Measurements from ENCODE around the gene L1CAM.

Gene L1CAM

DNA sequence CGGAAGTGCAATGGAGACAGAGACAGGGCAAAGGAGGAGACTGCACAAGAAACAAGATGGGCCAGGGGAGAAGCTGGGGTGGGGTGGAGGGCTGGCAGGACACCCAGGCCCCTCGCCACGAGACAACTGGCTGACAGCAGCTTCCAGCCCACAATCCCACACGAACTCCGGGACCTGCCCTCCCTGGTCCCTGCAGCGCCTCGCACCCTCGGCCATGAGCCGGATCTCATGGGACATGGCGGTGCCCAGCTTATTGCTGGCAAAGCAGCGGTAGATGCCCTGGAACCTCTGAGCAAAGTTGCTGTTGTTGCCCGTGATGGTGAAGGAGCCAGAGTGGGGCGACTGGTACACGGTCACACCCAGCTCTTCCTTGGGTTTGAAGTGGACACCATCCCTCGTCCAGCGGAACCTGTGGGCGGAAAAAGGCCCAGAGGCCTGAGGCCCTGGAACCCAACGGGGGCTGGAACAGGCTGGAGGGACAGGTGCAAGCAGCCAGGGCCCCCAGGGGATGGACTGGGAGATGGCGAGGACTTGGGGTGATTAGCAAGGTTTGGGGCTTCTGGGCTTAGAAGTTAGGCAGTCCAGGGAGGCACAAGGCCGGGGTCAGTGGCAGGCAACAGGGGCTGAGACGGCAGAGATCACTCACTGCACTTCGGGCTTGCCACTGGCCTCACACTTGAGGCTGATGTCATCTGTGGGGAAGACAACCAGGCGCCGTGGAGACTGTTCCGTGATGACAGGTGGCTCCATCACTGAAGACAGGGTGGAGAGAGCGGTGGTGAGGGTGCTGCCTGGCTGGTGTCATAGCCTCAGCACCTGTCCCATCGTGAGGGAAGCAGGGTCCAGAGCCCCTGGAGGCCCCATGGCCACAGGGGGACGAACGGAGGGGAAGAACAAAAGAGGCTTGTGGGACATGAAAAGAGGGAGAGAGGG is 13.8 kb downstream of the L1CAM start:
- H3K4me2 ChIP-seq (ENCODE audit: low read length, poor library complexity, severe bottlenecking): no peak overlapping the region
- 92% methylated on average over 28 of the region's 29 CpGs for WGBS
- no peak overlapping the region for H3K14ac ChIP-seq (ENCODE audit: low read length in 2 of 2)
- no peak overlapping the region for H3K4me3 ChIP-seq (ENCODE audit: insufficient read depth in 1 of 2, low read depth in 1 of 2, low read length in 2 of 2)
- H2BK5ac ChIP-seq (ENCODE audit: low read depth, low read length, poor library complexity, severe bottlenecking): no peak overlapping the region
- no peak overlapping the region for H3K9ac ChIP-seq (ENCODE audit: low read length)
- no peak overlapping the region for H3K18ac ChIP-seq (ENCODE audit: low read depth in 1 of 2, low read length in 2 of 2)
- H4K91ac ChIP-seq (ENCODE audit: low read length): no peak overlapping the region
- H3K23ac ChIP-seq (ENCODE audit: low read length in 2 of 2): no peak overlapping the region
- H3K27ac ChIP-seq (ENCODE audit: low read length, poor library complexity, severe bottlenecking): no peak overlapping the region
- DNase-seq: no peak
- peaks cover 0 to 65% of the 10 kb centered on the region in 2 experiments for H3K36me3 ChIP-seq (ENCODE audit: control insufficient read depth in 1 of 2, insufficient read depth in 2 of 2, low read depth in 1 of 2, low read length in 2 of 2)
- H3K4ac ChIP-seq (ENCODE audit: low read depth in 1 of 2, low read length in 2 of 2): no peak overlapping the region
- H3K9me3 ChIP-seq (ENCODE audit: control insufficient read depth, low read length): no peaks in the 10 kb centered on the region
- H2AK5ac ChIP-seq (ENCODE audit: low read length, severe bottlenecking): no peak overlapping the region
- peaks cover 0 to 73% of the 10 kb centered on the region in 2 experiments for H3K27me3 ChIP-seq (ENCODE audit: control insufficient read depth in 1 of 2, insufficient read depth in 1 of 2, low read length in 2 of 2)
- H2BK15ac ChIP-seq (ENCODE audit: low read depth, poor library complexity, severe bottlenecking): no peak overlapping the region
- H2AFZ ChIP-seq (ENCODE audit: low read depth, low read length): no peak overlapping the region
- H3K79me1 ChIP-seq (replicated peaks; ENCODE audit: low read length, poor library complexity, severe bottlenecking): no peaks in the 10 kb centered on the region
- no peak overlapping the region for H4K8ac ChIP-seq (ENCODE audit: low read length)
- no peak overlapping the region for H2BK12ac ChIP-seq (ENCODE audit: low read length in 2 of 2)
- H3K4me1 ChIP-seq (ENCODE audit: control insufficient read depth, insufficient read depth, low read depth, low read length): peaks cover 10% of the 10 kb centered on the region
- H2BK120ac ChIP-seq (ENCODE audit: low read depth, low read length): no peak overlapping the region

GRCh38 chrX:153871451-153871850 is 14.5 kb downstream of the L1CAM start:
- H3K27ac ChIP-seq (ENCODE audit: low read length, poor library complexity, severe bottlenecking): no peak overlapping the region
- no peak overlapping the region for H2BK15ac ChIP-seq (ENCODE audit: low read depth, poor library complexity, severe bottlenecking)
- no peak overlapping the region for H4K8ac ChIP-seq (ENCODE audit: low read length)
- H2BK120ac ChIP-seq (ENCODE audit: low read depth, low read length): no peak overlapping the region
- peaks cover 10% of the 10 kb centered on the region for H3K4me1 ChIP-seq (ENCODE audit: control insufficient read depth, insufficient read depth, low read depth, low read length)
- no peak overlapping the region for H2BK5ac ChIP-seq (ENCODE audit: low read depth, low read length, poor library complexity, severe bottlenecking)
- no peak overlapping the region for H4K91ac ChIP-seq (ENCODE audit: low read length)
- H3K4ac ChIP-seq (ENCODE audit: low read depth in 1 of 2, low read length in 2 of 2): no peak overlapping the region
- peaks cover 0 to 72% of the 10 kb centered on the region in 2 experiments for H3K36me3 ChIP-seq (ENCODE audit: control insufficient read depth in 1 of 2, insufficient read depth in 2 of 2, low read depth in 1 of 2, low read length in 2 of 2)
- H3K79me1 ChIP-seq (replicated peaks; ENCODE audit: low read length, poor library complexity, severe bottlenecking): no peaks in the 10 kb centered on the region
- H2AK5ac ChIP-seq (ENCODE audit: low read length, severe bottlenecking): no peak overlapping the region
- no peak for DNase-seq
- H3K4me2 ChIP-seq (ENCODE audit: low read length, poor library complexity, severe bottlenecking): no peak overlapping the region
- no peak overlapping the region for H3K18ac ChIP-seq (ENCODE audit: low read depth in 1 of 2, low read length in 2 of 2)
- no peak overlapping the region for H3K9ac ChIP-seq (ENCODE audit: low read length)
- 83% methylated on average over 2 of the region's 6 CpGs for WGBS
- H3K4me3 ChIP-seq (ENCODE audit: insufficient read depth in 1 of 2, low read depth in 1 of 2, low read length in 2 of 2): no peak overlapping the region
- no peak overlapping the region for H2BK12ac ChIP-seq (ENCODE audit: low read length in 2 of 2)
- H2AFZ ChIP-seq (ENCODE audit: low read depth, low read length): no peak overlapping the region
- no peaks in the 10 kb centered on the region for H3K9me3 ChIP-seq (ENCODE audit: control insufficient read depth, low read length)
- no peak overlapping the region for H3K23ac ChIP-seq (ENCODE audit: low read length in 2 of 2)
- peaks cover 0 to 79% of the 10 kb centered on the region in 2 experiments for H3K27me3 ChIP-seq (ENCODE audit: control insufficient read depth in 1 of 2, insufficient read depth in 1 of 2, low read length in 2 of 2)
- H3K14ac ChIP-seq (ENCODE audit: low read length in 2 of 2): no peak overlapping the region

- H3K27me3 ChIP-seq (ENCODE audit: control insufficient read depth in 1 of 2, insufficient read depth in 1 of 2, low read length in 2 of 2): peaks cover 0 to 75% of the 10 kb centered on the region in 2 experiments
- no peak overlapping the region for H3K4ac ChIP-seq (ENCODE audit: low read depth in 1 of 2, low read length in 2 of 2)
- no peak overlapping the region for H2AK5ac ChIP-seq (ENCODE audit: low read length, severe bottlenecking)
- no peaks in the 10 kb centered on the region for H3K9me3 ChIP-seq (ENCODE audit: control insufficient read depth, low read length)
- no peak overlapping the region for H3K9ac ChIP-seq (ENCODE audit: low read length)
- no peak for DNase-seq
- peaks cover 0 to 74% of the 10 kb centered on the region in 2 experiments for H3K36me3 ChIP-seq (ENCODE audit: control insufficient read depth in 1 of 2, insufficient read depth in 2 of 2, low read depth in 1 of 2, low read length in 2 of 2)
- no peak overlapping the region for H3K4me2 ChIP-seq (ENCODE audit: low read length, poor library complexity, severe bottlenecking)
- no peak overlapping the region for H3K4me3 ChIP-seq (ENCODE audit: insufficient read depth in 1 of 2, low read depth in 1 of 2, low read length in 2 of 2)
- H3K23ac ChIP-seq (ENCODE audit: low read length in 2 of 2): no peak overlapping the region
- H3K18ac ChIP-seq (ENCODE audit: low read depth in 1 of 2, low read length in 2 of 2): no peak overlapping the region
- H2BK120ac ChIP-seq (ENCODE audit: low read depth, low read length): no peak overlapping the region
- no peaks in the 10 kb centered on the region for H3K79me1 ChIP-seq (replicated peaks; ENCODE audit: low read length, poor library complexity, severe bottlenecking)
- no peak overlapping the region for H4K8ac ChIP-seq (ENCODE audit: low read length)
- H3K27ac ChIP-seq (ENCODE audit: low read length, poor library complexity, severe bottlenecking): no peak overlapping the region
- no peak overlapping the region for H4K91ac ChIP-seq (ENCODE audit: low read length)
- H2BK12ac ChIP-seq (ENCODE audit: low read length in 2 of 2): no peak overlapping the region
- peaks cover 8% of the 10 kb centered on the region for H3K4me1 ChIP-seq (ENCODE audit: control insufficient read depth, insufficient read depth, low read depth, low read length)
- no peak overlapping the region for H2BK5ac ChIP-seq (ENCODE audit: low read depth, low read length, poor library complexity, severe bottlenecking)
- no peak overlapping the region for H3K14ac ChIP-seq (ENCODE audit: low read length in 2 of 2)
- whole genome bisulfite sequencing: 84% methylated on average over 6 of the region's 21 CpGs
- no peak overlapping the region for H2BK15ac ChIP-seq (ENCODE audit: low read depth, poor library complexity, severe bottlenecking)
- H2AFZ ChIP-seq (ENCODE audit: low read depth, low read length): no peak overlapping the region
Observed at GRCh38 chrX:153870791-153871360, 15.1 kb downstream of the L1CAM start.

DNA sequence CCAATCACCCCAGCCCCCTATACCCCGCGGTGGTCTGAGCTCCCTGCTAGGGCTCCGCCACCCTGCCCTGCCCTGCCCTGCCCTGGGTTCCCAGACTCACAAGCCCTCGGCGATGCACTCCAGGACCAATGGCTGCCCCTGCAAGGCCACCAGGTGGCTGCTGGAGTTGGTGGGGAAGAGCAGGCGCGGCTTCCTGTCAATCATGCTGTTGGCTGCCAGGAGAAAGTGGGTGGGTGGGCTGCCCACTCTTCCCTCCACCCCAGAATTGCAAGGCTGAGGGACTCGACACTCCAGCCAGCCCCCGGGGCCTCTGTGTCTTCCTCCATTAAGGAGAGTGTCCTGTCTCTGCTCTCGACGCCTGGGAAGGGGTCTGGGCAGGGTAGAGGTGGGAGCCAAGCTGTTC is 15.7 kb downstream of the L1CAM start:
- no peak overlapping the region for H2BK5ac ChIP-seq (ENCODE audit: low read depth, low read length, poor library complexity, severe bottlenecking)

More for the DNA sequence above, 15.7 kb downstream of the L1CAM start:
- H2BK120ac ChIP-seq (ENCODE audit: low read depth, low read length): no peak overlapping the region
- no peak overlapping the region for H2AK5ac ChIP-seq (ENCODE audit: low read length, severe bottlenecking)
- peaks cover 0 to 81% of the 10 kb centered on the region in 2 experiments for H3K27me3 ChIP-seq (ENCODE audit: control insufficient read depth in 1 of 2, insufficient read depth in 1 of 2, low read length in 2 of 2)
- H3K4me3 ChIP-seq (ENCODE audit: insufficient read depth in 1 of 2, low read depth in 1 of 2, low read length in 2 of 2): no peak overlapping the region
- no peak overlapping the region for H3K14ac ChIP-seq (ENCODE audit: low read length in 2 of 2)
- peaks cover 0 to 78% of the 10 kb centered on the region in 2 experiments for H3K36me3 ChIP-seq (ENCODE audit: control insufficient read depth in 1 of 2, insufficient read depth in 2 of 2, low read depth in 1 of 2, low read length in 2 of 2)
- no peaks in the 10 kb centered on the region for H3K79me1 ChIP-seq (replicated peaks; ENCODE audit: low read length, poor library complexity, severe bottlenecking)
- H2AFZ ChIP-seq (ENCODE audit: low read depth, low read length): no peak overlapping the region
- no peak overlapping the region for H3K9ac ChIP-seq (ENCODE audit: low read length)
- no peak overlapping the region for H4K91ac ChIP-seq (ENCODE audit: low read length)
- no peaks in the 10 kb centered on the region for H3K9me3 ChIP-seq (ENCODE audit: control insufficient read depth, low read length)
- no peak overlapping the region for H3K18ac ChIP-seq (ENCODE audit: low read depth in 1 of 2, low read length in 2 of 2)
- H3K4me1 ChIP-seq (ENCODE audit: control insufficient read depth, insufficient read depth, low read depth, low read length): peaks cover 4% of the 10 kb centered on the region
- 83% methylated on average over 2 of the region's 11 CpGs for WGBS
- no peak overlapping the region for H3K4ac ChIP-seq (ENCODE audit: low read depth in 1 of 2, low read length in 2 of 2)
- H4K8ac ChIP-seq (ENCODE audit: low read length): no peak overlapping the region
- no peak overlapping the region for H3K23ac ChIP-seq (ENCODE audit: low read length in 2 of 2)
- H2BK15ac ChIP-seq (ENCODE audit: low read depth, poor library complexity, severe bottlenecking): no peak overlapping the region
- H3K27ac ChIP-seq (ENCODE audit: low read length, poor library complexity, severe bottlenecking): no peak overlapping the region
- no peak for DNase-seq
- H3K4me2 ChIP-seq (ENCODE audit: low read length, poor library complexity, severe bottlenecking): no peak overlapping the region
- H2BK12ac ChIP-seq (ENCODE audit: low read length in 2 of 2): no peak overlapping the region
